Neutrophil (primary cell): Measurements from ENCODE around the gene DAPK1.

Experiments used
- H3K27ac ChIP-seq: fragments of 200-600 bp; sonication (generic); 2 replicates; pipeline ENCODE4 v1.5.1; 2016; ENCODE audit warnings: mild to moderate bottlenecking, moderate library complexity
- H3K27me3 ChIP-seq: fragments of 200-600 bp; sonication (generic); 2 replicates; pipeline ENCODE4 v1.6.0; 2016; ENCODE audit warnings: mild to moderate bottlenecking
- H3K36me3 ChIP-seq: fragments of 200-600 bp; sonication (generic); 2 replicates; pipeline ENCODE4 v1.5.1; 2017
- H3K4me1 ChIP-seq, 2 experiments: fragments of 200-600 bp in 1 of 2; sonication (generic) in 1 of 2; 1 replicate in 1 of 2; 2 replicates in 1 of 2; pipeline versions ENCODE4 v1.5.1 to v1.6.1; 2013 to 2016; ENCODE audit warnings: low read depth in 1 of 2, low read length in 1 of 2, mild to moderate bottlenecking in 1 of 2, moderate library complexity in 1 of 2; ENCODE audit not compliant: control insufficient read depth in 1 of 2, insufficient read depth in 1 of 2
- H3K4me3 ChIP-seq, 2 experiments: fragments of 200-600 bp in 1 of 2; sonication (generic) in 1 of 2; 1 replicate in 1 of 2; 2 replicates in 1 of 2; pipeline ENCODE4 v1.5.1; 2013 to 2016; ENCODE audit warnings: low read depth in 1 of 2, low read length in 1 of 2, mild to moderate bottlenecking in 1 of 2, moderate library complexity in 1 of 2
- H3K9me3 ChIP-seq: fragments of 200-600 bp; sonication (generic); 2 replicates; pipeline ENCODE4 v1.5.1; 2016
- CTCF ChIP-seq: fragments of 200-600 bp; sonication (generic); IDR thresholded peaks from 2 replicates; pipeline ENCODE4 v1.5.1; 2016; ENCODE audit warnings: antibody characterized with exemption

DAPK1 gene

GRCh38 chr9:87718852-87719612 is 221.4 kb downstream of the DAPK1 start:
- H3K27me3 ChIP-seq: peaks cover 22% of the 10 kb centered on the region
- no peak overlapping the region for H3K27ac ChIP-seq
- TF ChIP-seq CTCF: no peak
- H3K36me3 ChIP-seq: no peaks in the 10 kb centered on the region
- no peak overlapping the region for H3K4me3 ChIP-seq
- H3K4me1 ChIP-seq: no peaks in the 10 kb centered on the region
- H3K9me3 ChIP-seq: no peaks in the 10 kb centered on the region

GRCh38 chr9:87720173-87720572 is 222.5 kb downstream of the DAPK1 start:
- no peak overlapping the region for H3K27ac ChIP-seq
- H3K36me3 ChIP-seq: no peaks in the 10 kb centered on the region
- H3K27me3 ChIP-seq: peaks cover 34% of the 10 kb centered on the region
- no peaks in the 10 kb centered on the region for H3K4me1 ChIP-seq
- TF ChIP-seq CTCF: no peak
- H3K9me3 ChIP-seq: no peaks in the 10 kb centered on the region
- no peak overlapping the region for H3K4me3 ChIP-seq

GRCh38 chr9:87722393-87723088 is 224.9 kb downstream of the DAPK1 start:
- H3K4me3 ChIP-seq: no peak overlapping the region
- H3K9me3 ChIP-seq: no peaks in the 10 kb centered on the region
- H3K4me1 ChIP-seq: peaks cover 5 to 12% of the 10 kb centered on the region in 2 experiments
- H3K36me3 ChIP-seq: no peaks in the 10 kb centered on the region
- H3K27me3 ChIP-seq: peaks cover 57% of the 10 kb centered on the region
- no peak for TF ChIP-seq CTCF
- no peak overlapping the region for H3K27ac ChIP-seq

GRCh38 chr9:87725356-87725899 is 227.8 kb downstream of the DAPK1 start:
- no peak for TF ChIP-seq CTCF
- no peaks in the 10 kb centered on the region for H3K36me3 ChIP-seq
- peaks cover 70% of the 10 kb centered on the region for H3K27me3 ChIP-seq
- no peak overlapping the region for H3K27ac ChIP-seq
- H3K4me1 ChIP-seq: peaks cover 5 to 12% of the 10 kb centered on the region in 2 experiments
- H3K4me3 ChIP-seq: peak overlapping the region; percentile 25 to 42
- no peaks in the 10 kb centered on the region for H3K9me3 ChIP-seq

GRCh38 chr9:87725900-87726709 is 228.4 kb downstream of the DAPK1 start, which contains the start of gene CTSL:
Gene CTSL (plus strand): TSS chr9:87726119. CDS start chr9:87727604, 1,485 bp downstream.
- Histone ChIP-seq H3K4me3 (peak within 1 kb of the TSS; percentile 25 to 42), H3K9me3 (no peaks in the 10 kb centered on the region), H3K27me3 (peaks cover 70% of the 10 kb centered on the region), H3K4me1 (peaks cover 5 to 12% of the 10 kb centered on the region in 2 experiments), H3K36me3 (no peaks in the 10 kb centered on the region), H3K27ac (no peak within 1 kb of the TSS)
- no peak for TF ChIP-seq CTCF
